GM12878 (cell line): ENCODE measurements around the gene STX8. TPM values are rescaled to one million over a fixed set of nuclear protein-coding genes. Genes with fewer than 3 reads are reported as not detected.
A peak's percentile ranks its signal among the peaks of the same experiment; 100 is the strongest.

ENCODE experiments used
- ATAC-seq: fragments of 200-7000 bp; cut with Tn5 transposase; 3 replicates; pipeline ENCODE4 v1.9.1; 2020; ENCODE audit warnings: mild to moderate bottlenecking, moderate library complexity
- BruUV-seq: library from RNA; stranded (reverse); fragments of 400-500 nt; replicated peaks from 2 replicates; lab custom pipeline; 2021; lab: Mats Ljungman, UMichigan
- CTCF ChIA-PET: fragments of 300-600 bp; sonication (Branson Sonifier 250); formaldehyde crosslinking; extraction: SDS; loops from one replicate; lab custom pipeline; 2021; ENCODE audit warnings: inconsistent platforms; lab: Yijun Ruan, JAX
- POLR2A ChIA-PET: fragments of 350-600 bp; formaldehyde crosslinking; extraction: SDS; loops from one replicate; lab custom pipeline; 2021; ENCODE audit warnings: inconsistent platforms; lab: Charles Lee
- RAD21 ChIA-PET: fragments of 300-600 bp; sonication (Branson Sonifier 250); formaldehyde crosslinking; loops from one replicate; lab custom pipeline; 2023; ENCODE audit warnings: antibody characterized with exemption; ENCODE audit not compliant: unreplicated experiment; lab: Charles Lee
- SMC1A ChIA-PET: fragments of 300-600 bp; sonication (Branson Sonifier 250); formaldehyde crosslinking; loops from one replicate; lab custom pipeline; 2023; ENCODE audit not compliant: unreplicated experiment, uncharacterized antibody; lab: Charles Lee
- DNase-seq: peaks from one replicate; pipeline ENCODE4 v3.0.0-alpha.2; 2011; ENCODE audit warnings: low read depth, low spot score
- FAIRE-seq: peaks from 3 replicates; lab custom pipeline; 2011; peaks lifted over from hg19 to GRCh38; lab: Jason Lieb, UNC
- H2AFZ ChIP-seq: 2 replicates; pipeline ENCODE4 v1.6.0; 2011; ENCODE audit warnings: low read depth, low read length, control low read depth; ENCODE audit not compliant: control insufficient read depth
- H3K27ac ChIP-seq: 2 replicates; pipeline ENCODE4 v1.5.1; 2011; ENCODE audit warnings: control low read depth; ENCODE audit not compliant: control insufficient read depth, insufficient read depth
- H3K27me3 ChIP-seq, 2 experiments: replicated peaks in 1 of 2; 2 replicates each; pipeline versions ENCODE4 v1.6.0 to v1.6.1; 2011; ENCODE audit warnings: low read length in 1 of 2; ENCODE audit not compliant: control insufficient read depth in 2 of 2, insufficient read depth in 2 of 2
- H3K36me3 ChIP-seq, 2 experiments: 2 replicates each; pipeline ENCODE4 v1.5.1; 2011; ENCODE audit warnings: low read length in 1 of 2; ENCODE audit not compliant: control insufficient read depth in 2 of 2, insufficient read depth in 2 of 2
- H3K4me1 ChIP-seq: 2 replicates; pipeline ENCODE4 v1.6.1; 2011; ENCODE audit warnings: mild to moderate bottlenecking, low read length, moderate library complexity, mixed read lengths; ENCODE audit not compliant: control insufficient read depth, insufficient read depth
- H3K4me2 ChIP-seq: 2 replicates; pipeline ENCODE4 v1.6.0; 2011; ENCODE audit warnings: control low read depth; ENCODE audit not compliant: control insufficient read depth, insufficient read depth
- H3K4me3 ChIP-seq: fragments of 200-600 bp; sonication (generic); 2 replicates; pipeline ENCODE4 v1.5.1; 2016
- H3K79me2 ChIP-seq: 2 replicates; pipeline ENCODE4 v1.6.0; 2011; ENCODE audit warnings: low read length; ENCODE audit not compliant: control insufficient read depth, insufficient read depth
- H3K9ac ChIP-seq: 2 replicates; pipeline ENCODE4 v1.8.0; 2011; ENCODE audit warnings: low read length, control low read depth, mixed read lengths; ENCODE audit not compliant: control insufficient read depth, insufficient read depth
- H3K9me3 ChIP-seq: replicated peaks from 3 replicates; pipeline ENCODE4 v1.5.1; 2011; ENCODE audit warnings: mild to moderate bottlenecking, low read length; ENCODE audit not compliant: control insufficient read depth, insufficient read depth
- H4K20me1 ChIP-seq: 2 replicates; pipeline ENCODE4 v1.6.0; 2011; ENCODE audit not compliant: control insufficient read depth, insufficient read depth
- WGBS: methylation state at CpG from one replicate; pipeline ENCODE4 v1.1.6; 2016; ENCODE audit warnings: low lambda C conversion rate; ENCODE audit not compliant: insufficient replicate concordance, insufficient coverage; ENCODE audit errors: missing lambda C conversion rate; 5-methylcytosine and 5-hydroxymethylcytosine counted together
- in situ Hi-C: fragments of 300-500 bp; cut with MboI; formaldehyde crosslinking; loops from 9 replicates; pipeline ENCODE4 v1.14.3; 2018; ENCODE audit warnings: mixed read lengths
- intact Hi-C: fragments of 100-400 bp; cut with micrococcal nuclease; formaldehyde crosslinking; loops from one replicate; pipeline ENCODE4 v1.14.2; 2022; ENCODE audit not compliant: unreplicated experiment
- polyA plus RNA-seq, 11 experiments: library from polyadenylated mRNA; depleted of rRNA in 4 of 11; unstranded in 6 of 11; stranded (reverse) in 5 of 11; fragments of >200 nt; fragmentation: Nextera tagmentation in 4 of 11; fragmentation: Illumina TruSeq in 1 of 11; extraction: Ambion mirVana in 4 of 11; extraction: Trizol in 1 of 11; gene quantifications; 1 replicate in 1 of 11; 2 replicates in 10 of 11; pipeline versions ENCODE4 v1.2.1 to v1.2.3, GENCODE V29; 2011 to 2016; ENCODE audit warnings: inconsistent platforms in 2 of 11, missing spikeins in 2 of 11, low read depth in 1 of 11
- total RNA-seq, 4 experiments: library from RNA; depleted of rRNA in 3 of 4; stranded (reverse); fragments of >200 nt in 3 of 4; fragmentation: Illumina TruSeq in 1 of 4; extraction: Trizol in 1 of 4; gene quantifications; 2 replicates each; pipeline versions ENCODE4 v1.2.1 to v1.2.3, GENCODE V29; 2013 to 2021
- TF ChIP-seq, protein P1 (sequence below): IDR thresholded peaks from 2 replicates; pipeline ENCODE4 v1.6.1; 2011; ENCODE audit warnings: borderline replicate concordance, low read depth, mild to moderate bottlenecking, moderate library complexity, low read length; ENCODE audit not compliant: insufficient read depth, poor library complexity, severe bottlenecking
- TF ChIP-seq, protein P2 (sequence below), 3 experiments: IDR thresholded peaks in 2 of 3; conservative IDR thresholded peaks in 1 of 3; 2 replicates each; pipeline ENCODE4 v1.5.1; 2011; ENCODE audit warnings: low read depth in 3 of 3, low read length in 3 of 3, mild to moderate bottlenecking in 3 of 3, control low read depth in 2 of 3, moderate library complexity in 2 of 3, inconsistent platforms in 1 of 3, mixed read lengths in 1 of 3; ENCODE audit not compliant: control insufficient read depth in 2 of 3, insufficient read depth in 1 of 3; ENCODE audit errors: extremely low read depth in 1 of 3

Gene STX8
- total and polyA plus RNA-seq, 10 of the 15 experiments (the other 5 are each of a cell fraction or from before 2014, with no cell fraction given) = 47.9 to 151 (median 72.9) TPM

DNA sequence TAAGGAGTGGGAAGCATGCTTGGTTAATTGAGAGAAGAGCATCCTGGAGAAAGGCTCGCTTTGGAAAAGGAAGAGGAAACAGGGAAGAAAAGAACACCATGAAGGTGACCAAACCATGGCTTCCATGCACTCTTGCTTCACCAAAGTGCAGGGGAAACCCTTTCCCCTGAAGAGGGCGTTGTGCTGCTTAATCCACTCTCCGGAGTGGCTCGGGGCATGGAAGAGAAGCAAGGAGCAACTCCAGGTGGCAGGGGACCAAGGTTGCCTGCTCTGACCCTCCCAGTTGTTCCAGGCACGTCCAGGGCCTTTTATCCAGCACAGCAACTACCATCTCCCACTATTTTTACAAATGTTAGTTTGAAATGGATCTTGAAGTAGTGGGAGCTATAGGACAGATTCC, 108.1 kb downstream of the STX8 start:
- Histone ChIP-seq H3K27me3 (no peaks in the 10 kb centered on the region), H3K4me1 (no peaks in the 10 kb centered on the region), H3K4me2 (no peak overlapping the region), H2AFZ (no peak overlapping the region), H3K4me3 (no peak overlapping the region), H4K20me1 (no peaks in the 10 kb centered on the region), H3K79me2 (no peaks in the 10 kb centered on the region), H3K27ac (no peak overlapping the region), H3K9ac (no peak overlapping the region), H3K36me3 (no peaks in the 10 kb centered on the region; a peak in 1 of 4 replicates), H3K9me3 (no peaks in the 10 kb centered on the region)
- in situ Hi-C loops = no loop called here
- ChIA-PET POLR2A (interaction anchor here (0.6 kb wide), 1 partner anchor 98 kb away, joined by 5 read pairs; no protein-coding TSS in a partner anchor), RAD21 (no interaction called here), CTCF (interaction anchor here (0.8 to 1.1 kb wide), 2 partner anchors 40 to 87 kb away, joined by 3 read pairs; no protein-coding TSS in a partner anchor), SMC1A (interaction anchor here (0.6 kb wide), 1 partner anchor 95 kb away, joined by 3 read pairs; no protein-coding TSS in a partner anchor)
- intact Hi-C loops = no loop called here
- 88% methylated on average over 5 of the region's 5 CpGs for whole genome bisulfite sequencing
- no peak for FAIRE-seq
- TF ChIP-seq, protein P1, sequence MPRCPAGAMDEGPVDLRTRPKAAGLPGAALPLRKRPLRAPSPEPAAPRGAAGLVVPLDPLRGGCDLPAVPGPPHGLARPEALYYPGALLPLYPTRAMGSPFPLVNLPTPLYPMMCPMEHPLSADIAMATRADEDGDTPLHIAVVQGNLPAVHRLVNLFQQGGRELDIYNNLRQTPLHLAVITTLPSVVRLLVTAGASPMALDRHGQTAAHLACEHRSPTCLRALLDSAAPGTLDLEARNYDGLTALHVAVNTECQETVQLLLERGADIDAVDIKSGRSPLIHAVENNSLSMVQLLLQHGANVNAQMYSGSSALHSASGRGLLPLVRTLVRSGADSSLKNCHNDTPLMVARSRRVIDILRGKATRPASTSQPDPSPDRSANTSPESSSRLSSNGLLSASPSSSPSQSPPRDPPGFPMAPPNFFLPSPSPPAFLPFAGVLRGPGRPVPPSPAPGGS = no peak
- TF ChIP-seq, protein P2, sequence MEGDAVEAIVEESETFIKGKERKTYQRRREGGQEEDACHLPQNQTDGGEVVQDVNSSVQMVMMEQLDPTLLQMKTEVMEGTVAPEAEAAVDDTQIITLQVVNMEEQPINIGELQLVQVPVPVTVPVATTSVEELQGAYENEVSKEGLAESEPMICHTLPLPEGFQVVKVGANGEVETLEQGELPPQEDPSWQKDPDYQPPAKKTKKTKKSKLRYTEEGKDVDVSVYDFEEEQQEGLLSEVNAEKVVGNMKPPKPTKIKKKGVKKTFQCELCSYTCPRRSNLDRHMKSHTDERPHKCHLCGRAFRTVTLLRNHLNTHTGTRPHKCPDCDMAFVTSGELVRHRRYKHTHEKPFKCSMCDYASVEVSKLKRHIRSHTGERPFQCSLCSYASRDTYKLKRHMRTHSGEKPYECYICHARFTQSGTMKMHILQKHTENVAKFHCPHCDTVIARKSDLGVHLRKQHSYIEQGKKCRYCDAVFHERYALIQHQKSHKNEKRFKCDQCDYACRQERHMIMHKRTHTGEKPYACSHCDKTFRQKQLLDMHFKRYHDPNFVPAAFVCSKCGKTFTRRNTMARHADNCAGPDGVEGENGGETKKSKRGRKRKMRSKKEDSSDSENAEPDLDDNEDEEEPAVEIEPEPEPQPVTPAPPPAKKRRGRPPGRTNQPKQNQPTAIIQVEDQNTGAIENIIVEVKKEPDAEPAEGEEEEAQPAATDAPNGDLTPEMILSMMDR (IDR thresholded peaks at IDR 0.05 in 2 of 3, conservative IDR thresholded peaks at IDR 0.05 in 1 of 3; ENCODE audit: control insufficient read depth in 2 of 3, extremely low read depth in 1 of 3, insufficient read depth in 1 of 3, low read depth in 3 of 3, low read length in 3 of 3) = 0 out of 6 replicates have a peak, but pooled peaks of 1 of the 3 experiments have one; percentile 7
- no peak for DNase-seq
- ATAC-seq = no peak
- no TSS peak for BruUV-seq
